A549 (cell line): ENCODE data around the gene ZNF362. TPM values are rescaled to one million over a fixed set of nuclear protein-coding genes. Genes with fewer than 3 reads are reported as not detected.

Source experiments
- ATAC-seq, 2 experiments: fragments of 200-7000 bp in 1 of 2; fragments of >200 bp in 1 of 2; cut with Nextera tagmentation in 1 of 2; cut with Tn5 transposase in 1 of 2; 3 replicates each; pipeline versions ENCODE4 v1.8.0 to v1.9.1; 2018 to 2020; ENCODE audit warnings: mild to moderate bottlenecking in 1 of 2, moderate library complexity in 1 of 2
- CTCF ChIA-PET: fragments of 300-600 bp; sonication (Branson Sonifier 250); formaldehyde crosslinking; extraction: SDS; loops from one replicate; lab custom pipeline; 2021; ENCODE audit warnings: antibody characterized with exemption, inconsistent platforms; lab: Yijun Ruan, JAX
- POLR2A ChIA-PET: fragments of 350-600 bp; formaldehyde crosslinking; extraction: SDS; loops from one replicate; lab custom pipeline; 2021; ENCODE audit warnings: antibody characterized with exemption, inconsistent platforms; lab: Yijun Ruan, JAX
- DNase-seq, 2 experiments: peaks; one replicate each; pipeline versions ENCODE4 v3.0.0 to v3.0.0-alpha.2; 2011 to 2016; ENCODE audit warnings: low read depth in 1 of 2, low spot score in 1 of 2
- FAIRE-seq: peaks from 2 replicates; lab custom pipeline; 2011; peaks lifted over from hg19 to GRCh38; lab: Jason Lieb, UNC
- H3K27ac ChIP-seq, 2 experiments: fragments of >200 bp; sonication (Bioruptor Twin); formaldehyde crosslinking; 3 replicates each; pipeline ENCODE4 v1.5.1; 2016 to 2017
- H3K4me1 ChIP-seq: fragments of >200 bp; sonication (Bioruptor Twin); formaldehyde crosslinking; 3 replicates; pipeline ENCODE4 v1.6.1; 2016
- H3K4me2 ChIP-seq: fragments of >200 bp; sonication (Bioruptor Twin); formaldehyde crosslinking; 3 replicates; pipeline ENCODE4 v1.6.1; 2016
- H3K4me3 ChIP-seq: fragments of >200 bp; sonication (Bioruptor Twin); formaldehyde crosslinking; 3 replicates; pipeline ENCODE4 v1.5.1; 2016
- H3K9me3 ChIP-seq: fragments of >200 bp; sonication (Bioruptor Twin); formaldehyde crosslinking; 3 replicates; pipeline ENCODE4 v1.6.1; 2016
- ATOH8 ChIP-seq: fragments of 250-450 bp; sonication (Bioruptor Pico); IDR thresholded peaks from 2 replicates; pipeline ENCODE4 v1.5.0; 2020; ENCODE audit warnings: low read depth, mild to moderate bottlenecking, moderate library complexity
- BCL3 ChIP-seq: fragments of >200 bp; sonication (Bioruptor Twin); formaldehyde crosslinking; IDR thresholded peaks from 3 replicates; pipeline ENCODE4 v1.6.1; 2016
- CBX8 ChIP-seq: fragments of 200-600 bp; sonication (generic); IDR thresholded peaks from 2 replicates; pipeline ENCODE4 v1.6.1; 2016
- CHD2 ChIP-seq: fragments of 150-350 bp; IDR thresholded peaks from 2 replicates; pipeline ENCODE4 v1.6.1; 2014; ENCODE audit warnings: low read length; ENCODE audit not compliant: partially characterized antibody
- EHF ChIP-seq: fragments of 250-450 bp; sonication (Bioruptor Pico); IDR thresholded peaks from 2 replicates; pipeline ENCODE4 v1.5.0; 2020; ENCODE audit warnings: mild to moderate bottlenecking
- EHMT2 ChIP-seq: fragments of 200-600 bp; sonication (generic); IDR thresholded peaks from 2 replicates; pipeline ENCODE4 v1.6.1; 2016; ENCODE audit warnings: antibody characterized with exemption, low read depth, mild to moderate bottlenecking, moderate library complexity
- ELK1 ChIP-seq: fragments of 150-350 bp; IDR thresholded peaks from 2 replicates; pipeline ENCODE4 v1.6.1; 2014; ENCODE audit warnings: low read depth, mild to moderate bottlenecking, low read length
- HDAC2 ChIP-seq: fragments of 200-600 bp; sonication (generic); IDR thresholded peaks from 2 replicates; pipeline ENCODE4 v1.6.1; 2016
- HES2 ChIP-seq: fragments of >200 bp; sonication (Bioruptor Twin); formaldehyde crosslinking; IDR thresholded peaks from 2 replicates; pipeline ENCODE4 v1.6.1; 2016
- HMGXB4 ChIP-seq: fragments of 250-450 bp; sonication (Bioruptor Pico); IDR thresholded peaks from 2 replicates; pipeline ENCODE4 v1.5.0; 2021; ENCODE audit warnings: mild to moderate bottlenecking, moderate library complexity, borderline replicate concordance
- KDM1A ChIP-seq: fragments of 200-600 bp; sonication (generic); IDR thresholded peaks from 2 replicates; pipeline ENCODE4 v1.6.1; 2016; ENCODE audit warnings: low read depth, mild to moderate bottlenecking
- KDM5A ChIP-seq: fragments of 200-600 bp; sonication (generic); IDR thresholded peaks from 2 replicates; pipeline ENCODE4 v1.6.1; 2016; ENCODE audit warnings: antibody characterized with exemption, mild to moderate bottlenecking
- MAZ ChIP-seq: fragments of 150-350 bp; IDR thresholded peaks from 2 replicates; pipeline ENCODE4 v1.6.1; 2014; ENCODE audit warnings: antibody characterized with exemption, low read depth, low read length, borderline replicate concordance
- MYC ChIP-seq: IDR thresholded peaks from 2 replicates; pipeline ENCODE4 v1.6.1; 2012; ENCODE audit warnings: mild to moderate bottlenecking, inconsistent platforms, low read length, improper control_type of control experiment, borderline replicate concordance
- NFE2L2 ChIP-seq: fragments of 150-350 bp; conservative IDR thresholded peaks from 2 replicates; pipeline ENCODE4 v1.6.1; 2014; ENCODE audit warnings: low read length
- NPAS2 ChIP-seq: fragments of 250-450 bp; sonication (Bioruptor Pico); IDR thresholded peaks from 2 replicates; pipeline ENCODE4 v1.8.0; 2022; ENCODE audit warnings: mild to moderate bottlenecking, moderate library complexity, borderline replicate concordance
- NR3C1 ChIP-seq: fragments of >200 bp; sonication (Bioruptor Twin); formaldehyde crosslinking; IDR thresholded peaks from 3 replicates; pipeline ENCODE4 v1.6.1; 2017
- POLR2A ChIP-seq: IDR thresholded peaks from 2 replicates; pipeline ENCODE4 v1.6.1; 2012; ENCODE audit warnings: mild to moderate bottlenecking, low read length
- TFCP2L1 ChIP-seq: fragments of 250-450 bp; sonication (Bioruptor Pico); IDR thresholded peaks from 2 replicates; pipeline ENCODE4 v1.5.0; 2021; ENCODE audit warnings: mild to moderate bottlenecking
- ZFP36 ChIP-seq: fragments of 450-650 bp; IDR thresholded peaks from 2 replicates; pipeline ENCODE4 v1.6.1; 2014; ENCODE audit warnings: borderline replicate concordance; ENCODE audit not compliant: partially characterized antibody
- ZSCAN20 ChIP-seq: fragments of 250-450 bp; sonication (Bioruptor Pico); IDR thresholded peaks from 2 replicates; pipeline ENCODE4 v1.8.0; 2022; ENCODE audit warnings: mild to moderate bottlenecking, moderate library complexity
- WGBS: methylation state at CpG from one replicate; pipeline ENCODE4 v1.1.6; 2017; ENCODE audit errors: missing lambda C conversion rate; 5-methylcytosine and 5-hydroxymethylcytosine counted together
- polyA plus RNA-seq, 4 experiments: library from polyadenylated mRNA; depleted of rRNA in 3 of 4; stranded (reverse); fragments of >200 nt; fragmentation: RNase III in 1 of 4; extraction: RNeasy Plus Mini Kit Qiagen cat#74134 plus additional on column Dnase treatment in 1 of 4; gene quantifications; 2 replicates in 3 of 4; 3 replicates in 1 of 4; pipeline ENCODE4 v1.2.3, GENCODE V29; 2011 to 2017

Gene ZNF362
- polyA plus RNA-seq, 2 of the 4 experiments (the other 2 are of a cell fraction): 4.8 to 7.9 TPM

- H3K9me3 ChIP-seq: no peaks in the 10 kb centered on the region
- CTCF ChIA-PET: interaction anchor here (1.1 kb wide), 1 partner anchor 142 kb away, joined by 3 read pairs; no protein-coding TSS in a partner anchor
- H3K4me3 ChIP-seq: no peak overlapping the region
- ATAC-seq (no peak), FAIRE-seq (no peak), DNase-seq (no peak)
- POLR2A ChIA-PET: no interaction called here
- 93% methylated on average over 12 of the region's 12 CpGs for WGBS
- H3K4me2 ChIP-seq: no peak overlapping the region
- H3K27ac ChIP-seq: no peak overlapping the region
- H3K4me1 ChIP-seq: no peaks in the 10 kb centered on the region
- TF ChIP-seq ELK1: no peak
- TF ChIP-seq EHF (CRISPR knock-in tag): no peak
- TF ChIP-seq NFE2L2: no peak
- TF ChIP-seq POLR2A: no peak
- no peak for TF ChIP-seq CBX8
- no peak for TF ChIP-seq KDM1A
- TF ChIP-seq ZSCAN20: no peak
- no peak for TF ChIP-seq NR3C1
- TF ChIP-seq KDM5A: no peak
These were observed 72.5 kb downstream of the ZNF362 start for GRCh38 chr1:33328817-33329216.

GRCh38 chr1:33329600-33330305 lies 73.5 kb downstream of the ZNF362 start:
- ChIA-PET POLR2A (interaction anchor here (0.5 to 1.3 kb wide), 2 partner anchors 20 to 73 kb away, joined by 3 read pairs; no protein-coding TSS in a partner anchor), CTCF (interaction anchor here (0.7 to 1.7 kb wide), 6 partner anchors 12 to 142 kb away, joined by 3 to 9 read pairs (median 3); no protein-coding TSS in a partner anchor)
- 88% methylated on average over 19 of the region's 19 CpGs for WGBS
- no peak for ATAC-seq
- H3K9me3 ChIP-seq: no peaks in the 10 kb centered on the region
- TF ChIP-seq HMGXB4 (CRISPR knock-in tag) (no peak), HES2 (no peak), MAZ (no peak), TFCP2L1 (no peak), KDM1A (no peak), MYC (no peak)
- no peak for DNase-seq
- H3K4me1 ChIP-seq: no peaks in the 10 kb centered on the region
- H3K27ac ChIP-seq: no peak overlapping the region
- H3K4me3 ChIP-seq: no peak overlapping the region
- no peak overlapping the region for H3K4me2 ChIP-seq
- no peak for FAIRE-seq

GRCh38 chr1:33330361-33330890 lies 74.1 kb downstream of the ZNF362 start:
- ChIA-PET POLR2A (interaction anchor here (1.3 kb wide), 1 partner anchor 20 kb away, joined by 3 read pairs; no protein-coding TSS in a partner anchor), CTCF (interaction anchor here (0.7 to 1.7 kb wide), 5 partner anchors 12 to 141 kb away, joined by 3 to 9 read pairs (median 3); no protein-coding TSS in a partner anchor)
- ATAC-seq: no peak
- no peak for DNase-seq
- H3K27ac ChIP-seq: no peak overlapping the region
- no peak for TF ChIP-seq EHMT2
- WGBS: 96% methylated on average over 3 of the region's 3 CpGs
- H3K4me1 ChIP-seq: no peaks in the 10 kb centered on the region
- no peaks in the 10 kb centered on the region for H3K9me3 ChIP-seq
- no peak for FAIRE-seq
- H3K4me3 ChIP-seq: no peak overlapping the region
- no peak overlapping the region for H3K4me2 ChIP-seq

- Histone ChIP-seq H3K4me1 (no peaks in the 10 kb centered on the region; the same call in 2 of the 3 replicates), H3K9me3 (no peaks in the 10 kb centered on the region), H3K4me3 (no peak overlapping the region), H3K27ac (no peak overlapping the region), H3K4me2 (no peak overlapping the region)
- POLR2A ChIA-PET: no interaction called here
- DNase-seq (no peak), ATAC-seq (no peak), FAIRE-seq (no peak)
- CTCF ChIA-PET: interaction anchor here (0.7 to 1.7 kb wide), 5 partner anchors 11 to 141 kb away, joined by 3 to 9 read pairs (median 3); no protein-coding TSS in a partner anchor
- 99% methylated on average over 7 of the region's 7 CpGs for WGBS
- no peak for TF ChIP-seq HDAC2
- TF ChIP-seq MYC: no peak
- no peak for TF ChIP-seq BCL3
- no peak for TF ChIP-seq ZFP36
- no peak for TF ChIP-seq ATOH8 (CRISPR knock-in tag)
- no peak for TF ChIP-seq NPAS2
- TF ChIP-seq CHD2: no peak
These were observed 74.6 kb downstream of the ZNF362 start for GRCh38 chr1:33330906-33331305.
